ENCODE data around the gene RNF166.

RNF166 gene

DNA sequence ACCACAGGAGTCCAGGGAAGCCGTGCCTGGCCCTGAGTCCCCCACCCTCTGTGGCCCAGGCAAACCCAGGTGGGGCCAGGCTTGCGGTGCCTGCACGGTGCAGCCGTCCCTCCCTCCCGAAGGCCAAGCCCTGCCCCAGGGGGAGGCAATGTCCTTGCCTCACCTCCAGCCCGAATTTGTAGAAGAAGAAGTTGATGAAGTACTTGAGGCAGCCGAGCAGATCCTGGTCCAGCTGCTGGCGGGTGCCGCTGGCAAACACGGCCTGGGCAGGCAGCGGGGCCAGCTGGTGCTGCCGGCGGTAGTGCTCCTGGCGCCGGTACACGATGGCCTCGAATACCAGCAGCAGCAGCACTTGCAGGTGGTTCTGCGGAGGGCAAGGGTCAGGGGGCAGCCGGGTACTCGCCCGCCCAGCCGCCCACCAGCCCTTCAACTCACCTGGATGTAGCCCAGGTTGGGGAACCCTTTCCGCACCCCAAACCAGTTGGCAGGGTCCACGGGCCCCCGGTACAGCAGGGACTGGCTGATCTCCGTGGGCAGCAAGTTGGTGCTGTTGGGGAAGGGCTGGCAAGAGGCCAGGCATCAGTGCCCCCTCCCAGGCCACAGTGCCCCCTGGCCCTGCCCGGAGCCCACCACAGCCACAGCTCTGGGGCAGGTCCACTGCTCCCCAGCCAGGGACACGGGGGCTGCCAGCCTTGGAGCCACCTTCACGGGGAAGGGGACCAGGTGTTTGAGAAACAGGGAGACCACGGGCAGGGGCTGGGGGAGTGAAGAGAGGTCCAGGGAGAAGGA lies 26.2 kb upstream of the RNF166 start:
- TF ChIP-seq TAF1 (IDR thresholded peaks at IDR 0.05; ENCODE audit: borderline replicate concordance, insufficient read depth, low read length), result no peak
- no peak for TF ChIP-seq POLR2AphosphoS5 (IDR thresholded peaks at IDR 0.05; ENCODE audit: low read depth, low read length)
- no peak for TF ChIP-seq FOXP2 (optimal IDR thresholded peaks at IDR 0.05; ENCODE audit: borderline replicate concordance, extremely low read depth, extremely low read length, insufficient read depth)
- no peak for TF ChIP-seq SIN3A (IDR thresholded peaks at IDR 0.05; ENCODE audit: borderline replicate concordance, insufficient read depth, low read length)
- no peak for TF ChIP-seq REST (IDR thresholded peaks at IDR 0.05; ENCODE audit: insufficient read depth in 1 of 2, low read depth in 2 of 2, low read length in 2 of 2)

DNA sequence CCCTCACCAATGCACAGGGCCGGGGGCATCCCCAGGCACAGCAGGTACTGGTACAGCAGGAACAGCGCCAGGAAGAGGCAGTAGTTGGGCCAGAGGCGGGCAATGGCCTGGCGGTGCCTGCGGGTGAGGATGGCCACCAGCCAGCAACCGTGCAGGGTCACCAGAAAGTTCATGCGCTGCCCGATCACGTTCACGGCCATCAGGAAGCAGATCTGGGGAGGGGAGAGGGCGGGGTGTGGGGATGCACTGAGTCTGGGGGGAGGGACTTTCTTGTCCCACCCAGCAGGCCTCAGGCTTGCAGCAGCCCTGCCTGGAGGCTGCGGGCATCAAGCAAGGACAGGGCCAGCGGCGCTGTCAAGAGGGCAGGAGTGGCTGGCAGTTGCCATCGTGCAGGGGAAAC lies 25.5 kb upstream of the RNF166 start:
- no peak for TF ChIP-seq POLR2AphosphoS5 (IDR thresholded peaks at IDR 0.05; ENCODE audit: low read depth, low read length)
- no peak for TF ChIP-seq SIN3A (IDR thresholded peaks at IDR 0.05; ENCODE audit: borderline replicate concordance, insufficient read depth, low read length)
- TF ChIP-seq FOXP2 (optimal IDR thresholded peaks at IDR 0.05; ENCODE audit: borderline replicate concordance, extremely low read depth, extremely low read length, insufficient read depth), result no peak
- no peak for TF ChIP-seq TAF1 (IDR thresholded peaks at IDR 0.05; ENCODE audit: borderline replicate concordance, insufficient read depth, low read length)
- no peak for TF ChIP-seq REST (IDR thresholded peaks at IDR 0.05; ENCODE audit: insufficient read depth in 1 of 2, low read depth in 2 of 2, low read length in 2 of 2)

- TF ChIP-seq SIN3A (IDR thresholded peaks at IDR 0.05; ENCODE audit: borderline replicate concordance, insufficient read depth, low read length) (no peak), REST (IDR thresholded peaks at IDR 0.05; ENCODE audit: insufficient read depth in 1 of 2, low read depth in 2 of 2, low read length in 2 of 2) (no peak), POLR2AphosphoS5 (IDR thresholded peaks at IDR 0.05; ENCODE audit: low read depth, low read length) (no peak), FOXP2 (optimal IDR thresholded peaks at IDR 0.05; ENCODE audit: borderline replicate concordance, extremely low read depth, extremely low read length, insufficient read depth) (no peak), TAF1 (IDR thresholded peaks at IDR 0.05; ENCODE audit: borderline replicate concordance, insufficient read depth, low read length) (no peak)
These were observed 24.7 kb upstream of the RNF166 start for GRCh38 chr16:88730632-88731607.

- TF ChIP-seq POLR2AphosphoS5 (IDR thresholded peaks at IDR 0.05; ENCODE audit: low read depth, low read length) (no peak), REST (IDR thresholded peaks at IDR 0.05; ENCODE audit: insufficient read depth in 1 of 2, low read depth in 2 of 2, low read length in 2 of 2) (no peak), TAF1 (IDR thresholded peaks at IDR 0.05; ENCODE audit: borderline replicate concordance, insufficient read depth, low read length) (no peak), SIN3A (IDR thresholded peaks at IDR 0.05; ENCODE audit: borderline replicate concordance, insufficient read depth, low read length) (no peak), FOXP2 (optimal IDR thresholded peaks at IDR 0.05; ENCODE audit: borderline replicate concordance, extremely low read depth, extremely low read length, insufficient read depth) (no peak)
These were observed 21.7 kb upstream of the RNF166 start for GRCh38 chr16:88727871-88728270.

All from PFSK-1 (cell line).